SK-N-SH (cell line): ENCODE measurements around the gene UBE4B. TPM values are rescaled to one million over a fixed set of nuclear protein-coding genes. Genes with fewer than 3 reads are reported as not detected.
A peak's percentile ranks its signal among the peaks of the same experiment; 100 is the strongest.

Source experiments
- CTCF ChIA-PET: fragments of 300-600, 350-600 bp; formaldehyde crosslinking; extraction: SDS; loops from one replicate; lab custom pipeline; 2021; lab: Yijun Ruan, JAX
- POLR2A ChIA-PET: fragments of 350-600 bp; sonication (Branson Sonifier 250); formaldehyde crosslinking; extraction: SDS; loops from one replicate; lab custom pipeline; 2020; ENCODE audit warnings: antibody characterized with exemption, inconsistent platforms; lab: Yijun Ruan, JAX
- DNase-seq: peaks from one replicate; pipeline ENCODE4 v3.0.0; 2012
- H2AFZ ChIP-seq: fragments of 200-600 bp; sonication (generic); 2 replicates; pipeline ENCODE4 v1.8.1; 2016; ENCODE audit warnings: antibody characterized with exemption, mild to moderate bottlenecking, low read depth
- H3F3A ChIP-seq: fragments of 200-600 bp; sonication (generic); replicated peaks from 2 replicates; pipeline ENCODE3; 2016; ENCODE audit warnings: antibody characterized with exemption, mild to moderate bottlenecking; ENCODE audit not compliant: insufficient read depth
- H3K27ac ChIP-seq, 2 experiments: fragments of 200-500 bp in 1 of 2; fragments of 200-600 bp in 1 of 2; sonication (Bioruptor generic) in 1 of 2; sonication (generic), shearing (Covaris generic) in 1 of 2; 2 replicates each; pipeline versions ENCODE4 v1.5.1 to v1.6.1; 2014 to 2016; ENCODE audit warnings: low read depth in 2 of 2, inconsistent platforms in 1 of 2, low read length in 1 of 2, mild to moderate bottlenecking in 1 of 2, mixed read lengths in 1 of 2
- H3K27me3 ChIP-seq: fragments of 200-600 bp; sonication (generic), shearing (Covaris generic); 2 replicates; pipeline ENCODE4 v1.6.1; 2016; ENCODE audit warnings: mixed run types; ENCODE audit not compliant: insufficient read depth
- H3K36me3 ChIP-seq, 2 experiments: fragments of 200-500 bp in 1 of 2; fragments of 200-600 bp in 1 of 2; sonication (Bioruptor generic) in 1 of 2; sonication (generic) in 1 of 2; replicated peaks in 1 of 2; 2 replicates each; pipeline versions ENCODE3 to v1.5.1; 2014 to 2016; ENCODE audit warnings: low read length in 1 of 2, mild to moderate bottlenecking in 1 of 2; ENCODE audit not compliant: insufficient read depth in 2 of 2, control insufficient read depth in 1 of 2
- H3K4me1 ChIP-seq, 2 experiments: fragments of 200-500 bp in 1 of 2; fragments of 200-600 bp in 1 of 2; sonication (Bioruptor generic) in 1 of 2; sonication (generic), shearing (Covaris generic) in 1 of 2; 2 replicates each; pipeline versions ENCODE4 v1.5.1 to v1.6.1; 2014 to 2016; ENCODE audit warnings: low read depth in 1 of 2, low read length in 1 of 2, mixed run types in 1 of 2; ENCODE audit not compliant: insufficient read depth in 2 of 2, control insufficient read depth in 1 of 2
- H3K4me2 ChIP-seq: fragments of 200-600 bp; sonication (generic), shearing (Covaris generic); 2 replicates; pipeline ENCODE4 v1.6.1; 2017; ENCODE audit warnings: mixed run types
- H3K4me3 ChIP-seq, 2 experiments: fragments of 200-500 bp in 1 of 2; fragments of 200-600 bp in 1 of 2; sonication (Bioruptor generic) in 1 of 2; sonication (generic), shearing (Covaris generic) in 1 of 2; 2 replicates each; pipeline versions ENCODE4 v1.5.1 to v1.8.1; 2014 to 2016; ENCODE audit warnings: low read depth in 2 of 2, inconsistent platforms in 1 of 2, low read length in 1 of 2, mild to moderate bottlenecking in 1 of 2, mixed read lengths in 1 of 2, moderate library complexity in 1 of 2
- H3K79me2 ChIP-seq: fragments of 200-600 bp; sonication (generic); 2 replicates; pipeline ENCODE4 v1.8.1; 2017; ENCODE audit warnings: mild to moderate bottlenecking; ENCODE audit not compliant: insufficient read depth
- H3K9ac ChIP-seq: fragments of 200-600 bp; sonication (generic); 2 replicates; pipeline ENCODE4 v1.6.1; 2017; ENCODE audit warnings: mixed run types
- H3K9me2 ChIP-seq: fragments of 200-600 bp; sonication (generic); 2 replicates; pipeline ENCODE4 v1.6.1; 2017; ENCODE audit warnings: mixed run types
- H3K9me3 ChIP-seq: fragments of 200-600 bp; sonication (generic); 2 replicates; pipeline ENCODE4 v1.6.1; 2017; ENCODE audit warnings: mixed run types, mild to moderate bottlenecking, moderate library complexity
- H4K20me1 ChIP-seq: fragments of 200-600 bp; sonication (generic); 2 replicates; pipeline ENCODE4 v1.6.1; 2017; ENCODE audit warnings: mild to moderate bottlenecking, mixed run types; ENCODE audit not compliant: insufficient read depth
- EP300 ChIP-seq, 2 experiments: IDR thresholded peaks; 2 replicates each; pipeline versions ENCODE4 v1.4.0 to v1.6.1; 2012; ENCODE audit warnings: borderline replicate concordance in 1 of 2, low read depth in 1 of 2, low read length in 1 of 2
- EZH2phosphoT487 ChIP-seq: fragments of 200-600 bp; sonication (generic); IDR thresholded peaks from 2 replicates; pipeline ENCODE4 v1.6.1; 2017; ENCODE audit warnings: low read depth, mixed run types, mild to moderate bottlenecking, antibody characterized with exemption, moderate library complexity, borderline replicate concordance
- FOXM1 ChIP-seq: IDR thresholded peaks from 2 replicates; pipeline ENCODE4 v1.4.0; 2012; ENCODE audit warnings: low read depth, mild to moderate bottlenecking
- GATA2 ChIP-seq: sonication (generic); formaldehyde crosslinking; IDR thresholded peaks from 2 replicates; pipeline ENCODE4 v1.5.0; 2020; ENCODE audit warnings: mild to moderate bottlenecking, missing genetic modification reagents
- MEF2A ChIP-seq: IDR thresholded peaks from 2 replicates; pipeline ENCODE4 v1.4.0; 2012; ENCODE audit warnings: low read depth, borderline replicate concordance
- PBX3 ChIP-seq: IDR thresholded peaks from 2 replicates; pipeline ENCODE4; 2012
- POLR2AphosphoS5 ChIP-seq: IDR thresholded peaks from 2 replicates; pipeline ENCODE4 v1.6.1; 2012; ENCODE audit warnings: low read depth, low read length
- RAD21 ChIP-seq: IDR thresholded peaks from 2 replicates; pipeline ENCODE4 v1.6.1; 2012; ENCODE audit warnings: mild to moderate bottlenecking, low read length
- SIN3A ChIP-seq: IDR thresholded peaks from 2 replicates; pipeline ENCODE4 v1.6.1; 2012; ENCODE audit warnings: low read depth, mild to moderate bottlenecking, low read length, moderate library complexity, borderline replicate concordance
- USF1 ChIP-seq: IDR thresholded peaks from 2 replicates; pipeline ENCODE4 v1.4.0; 2012; ENCODE audit warnings: low read depth, borderline replicate concordance
- YY1 ChIP-seq: IDR thresholded peaks from 2 replicates; pipeline ENCODE4 v1.4.0; 2012; ENCODE audit warnings: low read depth, mild to moderate bottlenecking
- WGBS: methylation state at CpG from one replicate; pipeline ENCODE4 v1.1.6; 2017; ENCODE audit warnings: low lambda C conversion rate; 5-methylcytosine and 5-hydroxymethylcytosine counted together
- polyA plus RNA-seq, 3 experiments: library from polyadenylated mRNA; depleted of rRNA; stranded (reverse); fragments of >200 nt; gene quantifications; 2 replicates each; pipeline ENCODE4 v1.2.3, GENCODE V29; 2012

Gene UBE4B
- polyA plus RNA-seq, 1 of the 3 experiments (the other 2 are of a cell fraction), result 19.1 TPM

DNA sequence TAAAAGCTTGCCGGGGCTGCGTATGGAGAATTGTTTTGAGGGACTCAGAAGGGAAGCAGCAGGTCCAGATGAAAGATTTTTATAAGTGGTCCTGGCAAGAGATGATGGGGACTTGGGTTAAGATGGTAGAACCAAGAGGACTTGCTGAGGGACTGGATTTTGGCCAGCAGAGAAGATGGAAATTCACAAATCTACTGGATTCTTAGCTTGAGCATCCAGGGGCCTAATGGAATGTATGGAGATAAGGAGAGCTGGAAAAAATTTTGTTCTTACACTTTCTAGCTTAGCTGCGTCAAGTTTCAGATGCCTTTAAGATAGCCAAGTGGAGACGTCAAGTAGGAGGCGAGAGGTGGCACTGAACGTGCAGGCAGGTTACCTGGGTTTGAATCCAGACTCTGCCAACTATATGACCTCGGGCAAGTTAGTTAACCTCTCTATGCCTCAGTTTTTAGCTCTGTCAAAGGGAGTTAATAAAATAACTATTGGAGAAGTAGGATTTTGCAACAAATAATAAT is 39.1 kb upstream of the UBE4B start (continued):
- no peak for TF ChIP-seq EZH2phosphoT487
- TF ChIP-seq PBX3, result no peak
- no peak for TF ChIP-seq USF1
- TF ChIP-seq FOXM1, result no peak
- TF ChIP-seq POLR2AphosphoS5, result no peak
- no peak for TF ChIP-seq RAD21

GRCh38 chr1:9996624-9997582 is 35.9 kb upstream of the UBE4B start, which contains the start of gene RBP7:
Gene RBP7 (plus strand): TSS chr1:9997228. CDS start chr1:9997259, 31 bp downstream.
- H3K4me2 ChIP-seq, result peak within 1 kb of the TSS; percentile 65
- WGBS, result 23% methylated on average over 31 of the region's 71 CpGs
- no peaks in the 10 kb centered on the region for H3K9me2 ChIP-seq
- H3K36me3 ChIP-seq, result no peaks in the 10 kb centered on the region
- no peak for TF ChIP-seq MEF2A
- TF ChIP-seq RAD21, result no peak
- TF ChIP-seq SIN3A, result no peak
- no peak for TF ChIP-seq EP300 (IDR thresholded peaks at IDR 0.05; ENCODE audit: borderline replicate concordance in 1 of 2, low read depth in 1 of 2, low read length in 1 of 2)
- TF ChIP-seq GATA2 (CRISPR knock-in tag), result no peak
- no peak for TF ChIP-seq USF1
- no peak for TF ChIP-seq YY1
- TF ChIP-seq, all 33 proteins: peak for 0
- Histone ChIP-seq H3K9ac (no peak within 1 kb of the TSS), H3K79me2 (no peaks in the 10 kb centered on the region), H3K9me3 (no peaks in the 10 kb centered on the region), H2AFZ (peak within 1 kb of the TSS; percentile 41; the same call in 1 of the 2 replicates), H3K27ac (no peak within 1 kb of the TSS), H3K4me3 (peak within 1 kb of the TSS; percentile 41 to 49), H4K20me1 (no peaks in the 10 kb centered on the region), H3F3A (no peaks in the 10 kb centered on the region), H3K27me3 (peaks cover 8% of the 10 kb centered on the region; the same call in 1 of the 2 replicates), H3K4me1 (no peaks in the 10 kb centered on the region; a peak in 1 of 4 replicates)
- peak; percentile 75 for DNase-seq
- ChIA-PET CTCF (interaction anchor here (0.6 to 2.5 kb wide), 2 partner anchors 9 to 14 kb away, joined by 3 to 7 read pairs; no protein-coding TSS in a partner anchor), POLR2A (no interaction called here)
